ENCODE data around the gene INPP5F.

DNA sequence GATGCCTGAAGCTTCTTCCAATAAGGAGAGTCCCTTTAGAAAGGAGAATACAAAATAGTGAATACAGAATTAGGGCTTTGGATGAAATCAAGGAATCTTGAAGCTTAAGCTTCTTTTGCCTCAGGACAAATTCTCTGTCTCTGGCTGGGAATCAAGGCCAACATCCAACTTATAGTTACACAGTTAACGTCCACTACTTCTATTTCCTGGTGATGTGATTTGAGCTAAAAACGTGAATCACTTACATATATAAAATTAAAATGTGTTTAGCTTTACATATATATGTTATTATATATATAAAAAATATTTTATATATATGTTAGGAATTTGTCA lies 11.4 kb upstream of the INPP5F start:
- TF ChIP-seq EZH2 (IDR thresholded peaks at IDR 0.05) (no peak), POLR2AphosphoS5 (IDR thresholded peaks at IDR 0.05; ENCODE audit: borderline replicate concordance, low read depth, low read length) (no peak)

Data from SK-N-MC (cell line).